ENCODE measurements around the gene PSKH1.

Gene PSKH1

DNA sequence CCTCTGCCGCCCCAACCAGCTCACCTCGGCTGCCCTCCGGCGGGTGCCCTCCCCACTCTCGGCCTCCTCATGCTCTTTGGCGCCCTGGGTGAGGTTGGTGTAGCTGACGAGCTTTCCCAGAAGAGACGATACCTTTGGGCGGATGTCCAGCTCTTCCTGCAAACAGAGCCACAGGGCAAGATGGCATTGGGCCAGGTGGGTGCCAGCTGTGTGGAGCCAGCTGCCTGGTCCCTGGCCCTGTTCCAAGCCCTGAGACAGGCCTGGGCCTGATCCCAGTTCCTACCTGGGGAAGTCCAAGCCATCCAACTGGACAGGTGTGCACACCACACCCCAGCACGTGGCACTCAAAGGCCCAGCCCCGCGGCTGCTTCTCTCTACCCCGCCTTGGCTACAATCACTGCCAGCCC is 68.5 kb downstream of the PSKH1 start:
- H3K36me3 ChIP-seq (ENCODE audit: insufficient read depth, low read length): no peaks in the 10 kb centered on the region
- H4K20me1 ChIP-seq (ENCODE audit: insufficient read depth, low read length, poor library complexity, severe bottlenecking): no peaks in the 10 kb centered on the region
- no peak overlapping the region for H3K4me3 ChIP-seq (ENCODE audit: low read length, poor library complexity, severe bottlenecking)
- H2AFZ ChIP-seq (ENCODE audit: low read length): no peak overlapping the region
- H3K4me1 ChIP-seq (ENCODE audit: insufficient read depth, low read length, poor library complexity, severe bottlenecking): no peaks in the 10 kb centered on the region
- H3K79me2 ChIP-seq (ENCODE audit: insufficient read depth, low read length): no peaks in the 10 kb centered on the region
- H3K27me3 ChIP-seq (ENCODE audit: insufficient read depth, low read length, poor library complexity, severe bottlenecking): no peaks in the 10 kb centered on the region
- H3K9me3 ChIP-seq (ENCODE audit: insufficient read depth, low read depth, low read length): no peaks in the 10 kb centered on the region
- no peaks in the 10 kb centered on the region for H3F3A ChIP-seq (ENCODE audit: low read depth)
- H3K9ac ChIP-seq (ENCODE audit: low read depth, low read length, poor library complexity, severe bottlenecking): no peak overlapping the region
- no peak for TF ChIP-seq EZH2phosphoT487 (IDR thresholded peaks at IDR 0.05; ENCODE audit: borderline replicate concordance)
- no peak for TF ChIP-seq CTCF (conservative IDR thresholded peaks at IDR 0.05; ENCODE audit: low read length)
- H3K9me2 ChIP-seq (replicated peaks; ENCODE audit: low read depth, low read length): no peaks in the 10 kb centered on the region
- no peak overlapping the region for H3K4me2 ChIP-seq (ENCODE audit: low read depth, low read length, poor library complexity, severe bottlenecking)

- TF ChIP-seq EZH2phosphoT487 (IDR thresholded peaks at IDR 0.05; ENCODE audit: borderline replicate concordance) (no peak), CTCF (conservative IDR thresholded peaks at IDR 0.05; ENCODE audit: low read length) (no peak)
- no peak overlapping the region for H3K4me2 ChIP-seq (ENCODE audit: low read depth, low read length, poor library complexity, severe bottlenecking)
- H3K4me1 ChIP-seq (ENCODE audit: insufficient read depth, low read length, poor library complexity, severe bottlenecking): peaks cover 3% of the 10 kb centered on the region
- H4K20me1 ChIP-seq (ENCODE audit: insufficient read depth, low read length, poor library complexity, severe bottlenecking): no peaks in the 10 kb centered on the region
- no peak overlapping the region for H3K9ac ChIP-seq (ENCODE audit: low read depth, low read length, poor library complexity, severe bottlenecking)
- H3K36me3 ChIP-seq (ENCODE audit: insufficient read depth, low read length): no peaks in the 10 kb centered on the region
- H2AFZ ChIP-seq (ENCODE audit: low read length): no peak overlapping the region
- H3K79me2 ChIP-seq (ENCODE audit: insufficient read depth, low read length): no peaks in the 10 kb centered on the region
- no peaks in the 10 kb centered on the region for H3K9me3 ChIP-seq (ENCODE audit: insufficient read depth, low read depth, low read length)
- H3K9me2 ChIP-seq (replicated peaks; ENCODE audit: low read depth, low read length): no peaks in the 10 kb centered on the region
- no peak overlapping the region for H3K4me3 ChIP-seq (ENCODE audit: low read length, poor library complexity, severe bottlenecking)
- H3K27me3 ChIP-seq (ENCODE audit: insufficient read depth, low read length, poor library complexity, severe bottlenecking): no peaks in the 10 kb centered on the region
- H3F3A ChIP-seq (ENCODE audit: low read depth): no peaks in the 10 kb centered on the region
Measured at GRCh38 chr16:67962135-67962534, 69.1 kb downstream of the PSKH1 start.

DNA sequence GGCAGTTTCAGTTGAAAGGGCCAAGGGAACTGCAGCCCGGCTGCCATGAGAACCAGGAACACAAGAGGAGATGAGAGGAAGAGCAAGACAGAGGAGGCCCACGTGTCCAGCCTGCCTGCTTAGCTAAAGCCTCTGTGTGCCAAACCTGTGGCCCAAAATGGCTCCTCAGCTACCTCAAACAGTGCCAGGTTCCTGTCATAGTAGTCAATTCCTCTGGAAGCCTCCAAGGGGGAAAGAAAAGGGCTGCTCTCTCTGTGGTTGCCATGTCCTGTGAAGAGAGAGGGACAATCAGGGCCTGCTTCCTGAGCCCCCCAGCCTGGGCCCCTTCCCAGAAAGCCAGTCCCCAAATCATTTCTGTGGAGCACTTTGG is 70.2 kb downstream of the PSKH1 start:
- Histone ChIP-seq H4K20me1 (ENCODE audit: insufficient read depth, low read length, poor library complexity, severe bottlenecking) (no peaks in the 10 kb centered on the region), H3K27me3 (ENCODE audit: insufficient read depth, low read length, poor library complexity, severe bottlenecking) (no peaks in the 10 kb centered on the region), H3K4me3 (ENCODE audit: low read length, poor library complexity, severe bottlenecking) (no peak overlapping the region), H3K9me3 (ENCODE audit: insufficient read depth, low read depth, low read length) (no peaks in the 10 kb centered on the region), H3K79me2 (ENCODE audit: insufficient read depth, low read length) (no peaks in the 10 kb centered on the region), H3K36me3 (ENCODE audit: insufficient read depth, low read length) (no peaks in the 10 kb centered on the region), H3K4me2 (ENCODE audit: low read depth, low read length, poor library complexity, severe bottlenecking) (no peak overlapping the region), H2AFZ (ENCODE audit: low read length) (no peak overlapping the region), H3K9ac (ENCODE audit: low read depth, low read length, poor library complexity, severe bottlenecking) (no peak overlapping the region), H3K9me2 (replicated peaks; ENCODE audit: low read depth, low read length) (no peaks in the 10 kb centered on the region), H3F3A (ENCODE audit: low read depth) (no peaks in the 10 kb centered on the region), H3K4me1 (ENCODE audit: insufficient read depth, low read length, poor library complexity, severe bottlenecking) (peaks cover 12% of the 10 kb centered on the region)
- no peak for TF ChIP-seq EZH2phosphoT487 (IDR thresholded peaks at IDR 0.05; ENCODE audit: borderline replicate concordance)
- TF ChIP-seq CTCF (conservative IDR thresholded peaks at IDR 0.05; ENCODE audit: low read length): no peak

Measured in Loucy (cell line).